DOHH2 (cell line): ENCODE measurements around the gene PSMC5.
"Not testable (repeated sequence)": the region's sequence is repeated elsewhere in the genome, so short reads cannot be mapped to it uniquely, and the experiment has no call there.

Source experiments
- CTCF ChIP-seq: fragments of 200-600 bp; sonication (generic); IDR thresholded peaks from one replicate; pipeline ENCODE4 v1.5.1; 2014; ENCODE audit warnings: antibody characterized with exemption, mild to moderate bottlenecking, low read depth, low read length; ENCODE audit not compliant: poor library complexity, severe bottlenecking
- EZH2phosphoT487 ChIP-seq: fragments of 200-600 bp; sonication (generic); IDR thresholded peaks from 2 replicates; pipeline ENCODE4 v1.6.1; 2017; ENCODE audit warnings: borderline replicate concordance, mild to moderate bottlenecking, antibody characterized with exemption, low read length, moderate library complexity, mixed read lengths

GRCh38 chr17:63874061-63874626, 46.9 kb downstream of the PSMC5 start:
- not testable (repeated sequence) for TF ChIP-seq CTCF, EZH2phosphoT487
